Ishikawa (cell line): ENCODE results near the gene MAMSTR.

Experiments
- CEBPB ChIP-seq: IDR thresholded peaks from 2 replicates; pipeline ENCODE4 v1.6.1; 2012
- EGR1 ChIP-seq: IDR thresholded peaks from 2 replicates; pipeline ENCODE4 v1.6.1; 2012
- EP300 ChIP-seq: IDR thresholded peaks from 2 replicates; pipeline ENCODE4 v1.6.1; 2012; ENCODE audit warnings: borderline replicate concordance
- FOXM1 ChIP-seq: IDR thresholded peaks from 2 replicates; pipeline ENCODE4 v1.6.1; 2012; ENCODE audit warnings: low read depth, borderline replicate concordance
- MAX ChIP-seq: IDR thresholded peaks from 2 replicates; pipeline ENCODE4 v1.6.1; 2012
- RAD21 ChIP-seq: IDR thresholded peaks from 2 replicates; pipeline ENCODE4 v1.6.1; 2012; ENCODE audit warnings: low read depth
- REST ChIP-seq: IDR thresholded peaks from 2 replicates; pipeline ENCODE4 v1.6.1; 2012; ENCODE audit warnings: low read depth, mild to moderate bottlenecking
- TAF1 ChIP-seq: IDR thresholded peaks from 2 replicates; pipeline ENCODE4 v1.6.1; 2012; ENCODE audit warnings: low read depth, mild to moderate bottlenecking
- TCF12 ChIP-seq: IDR thresholded peaks from 2 replicates; pipeline ENCODE4 v1.6.1; 2012; ENCODE audit warnings: low read depth
- TEAD4 ChIP-seq: IDR thresholded peaks from 2 replicates; pipeline ENCODE4 v1.6.1; 2012
- USF1 ChIP-seq: IDR thresholded peaks from 2 replicates; pipeline ENCODE4 v1.6.1; 2012
- YY1 ChIP-seq: IDR thresholded peaks from 2 replicates; pipeline ENCODE4 v1.6.1; 2012; ENCODE audit warnings: low read depth
- ZBTB7A ChIP-seq: IDR thresholded peaks from 2 replicates; pipeline ENCODE4 v1.6.1; 2012; ENCODE audit warnings: low read depth

GRCh38 chr19:48665786-48666185 lies 53.7 kb downstream of the MAMSTR start:
- TF ChIP-seq ZBTB7A = no peak
- TF ChIP-seq RAD21 = no peak
- no peak for TF ChIP-seq EP300
- TF ChIP-seq USF1 = no peak
- no peak for TF ChIP-seq TAF1
- TF ChIP-seq MAX = no peak
- no peak for TF ChIP-seq YY1
- no peak for TF ChIP-seq REST
- no peak for TF ChIP-seq FOXM1
- no peak for TF ChIP-seq TCF12
- TF ChIP-seq CEBPB = no peak
- TF ChIP-seq TEAD4 = no peak
- TF ChIP-seq EGR1 = no peak
